ENCODE results near the gene SSBP2.
"Not testable (repeated sequence)": the region's sequence is repeated elsewhere in the genome, so short reads cannot be mapped to it uniquely, and the experiment has no call there.

SSBP2 gene

GRCh38 chr5:81740758-81741157, 10.1 kb downstream of the SSBP2 start:
- DNase-seq (ENCODE audit: low read depth in 3 of 3, low spot score in 1 of 3), result no peak

DNA sequence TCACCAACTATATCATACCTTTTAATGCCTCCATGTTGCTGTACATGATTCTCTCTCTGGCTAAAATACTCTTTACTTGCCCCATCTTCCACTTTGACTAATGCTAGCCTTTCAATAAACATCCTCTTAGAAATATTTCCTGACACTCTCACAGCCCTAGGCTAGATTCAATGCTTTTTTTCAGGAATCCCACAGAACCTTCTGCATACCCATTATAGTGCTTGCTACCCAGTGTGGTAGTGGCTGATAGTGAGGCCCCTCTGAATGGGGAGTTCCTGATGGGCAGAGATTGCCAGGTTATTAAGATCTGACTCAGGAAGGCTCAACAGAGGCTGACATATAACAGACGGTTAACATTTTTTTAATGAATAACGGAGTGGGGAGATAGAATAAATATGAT, 11.6 kb downstream of the SSBP2 start:
- DNase-seq (ENCODE audit: low read depth in 3 of 3, low spot score in 1 of 3), result no peak

DNA sequence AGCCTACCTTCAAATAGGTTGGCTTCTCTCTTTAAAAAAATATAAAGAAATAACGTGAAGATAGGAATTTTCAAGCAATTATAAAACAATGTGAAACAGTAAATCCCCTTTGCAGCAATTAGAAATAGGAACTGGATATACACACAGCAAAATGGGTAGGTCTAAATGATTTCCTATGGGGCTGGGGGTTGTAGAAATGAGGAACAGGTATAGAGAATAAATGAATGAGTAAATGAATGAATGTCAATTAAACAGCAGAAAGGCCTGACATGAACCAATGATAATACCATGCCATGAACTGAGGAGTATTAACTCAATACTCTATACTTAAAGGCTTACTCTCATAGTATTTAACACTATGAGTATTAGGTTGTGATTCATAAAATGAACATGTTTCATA, 21.6 kb downstream of the SSBP2 start:
- no peak for DNase-seq (ENCODE audit: low read depth in 3 of 3, low spot score in 1 of 3)

- no peak for DNase-seq (ENCODE audit: low read depth in 3 of 3, low spot score in 1 of 3)
Observed at GRCh38 chr5:81728301-81728700, 22.6 kb downstream of the SSBP2 start.

- no peak for DNase-seq (ENCODE audit: low read depth in 3 of 3, low spot score in 1 of 3)
Observed at GRCh38 chr5:81726297-81726696, 24.6 kb downstream of the SSBP2 start.

DNA sequence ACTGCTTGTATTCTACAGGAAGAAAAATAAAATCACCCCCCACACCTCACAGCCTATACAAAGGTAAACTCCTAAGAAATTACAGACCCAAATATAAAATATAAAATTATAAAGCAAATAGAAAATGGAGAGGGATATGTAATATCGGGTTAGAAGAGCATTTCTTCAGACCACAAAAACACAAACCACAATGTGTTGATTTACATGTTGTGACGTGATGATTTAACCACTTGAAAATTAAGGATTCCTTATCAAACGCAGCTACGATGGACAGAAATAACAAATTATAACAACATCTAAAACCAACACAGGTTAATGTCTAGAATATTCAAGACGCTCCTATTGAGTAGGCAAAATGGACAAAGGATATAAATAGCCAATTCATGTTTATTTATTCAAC, 26.3 kb downstream of the SSBP2 start:
- no peak for DNase-seq (ENCODE audit: low read depth in 3 of 3, low spot score in 1 of 3)

GRCh38 chr5:81724108-81724507, 26.8 kb downstream of the SSBP2 start:
- DNase-seq (ENCODE audit: low read depth in 3 of 3, low spot score in 1 of 3), result no peak

GRCh38 chr5:81721049-81721448, 29.8 kb downstream of the SSBP2 start:
- DNase-seq (ENCODE audit: low read depth in 3 of 3, low spot score in 1 of 3), result no peak

- no peak for DNase-seq (ENCODE audit: low read depth in 3 of 3, low spot score in 1 of 3)
Observed at GRCh38 chr5:81719743-81720345, 31.1 kb downstream of the SSBP2 start.

DNA sequence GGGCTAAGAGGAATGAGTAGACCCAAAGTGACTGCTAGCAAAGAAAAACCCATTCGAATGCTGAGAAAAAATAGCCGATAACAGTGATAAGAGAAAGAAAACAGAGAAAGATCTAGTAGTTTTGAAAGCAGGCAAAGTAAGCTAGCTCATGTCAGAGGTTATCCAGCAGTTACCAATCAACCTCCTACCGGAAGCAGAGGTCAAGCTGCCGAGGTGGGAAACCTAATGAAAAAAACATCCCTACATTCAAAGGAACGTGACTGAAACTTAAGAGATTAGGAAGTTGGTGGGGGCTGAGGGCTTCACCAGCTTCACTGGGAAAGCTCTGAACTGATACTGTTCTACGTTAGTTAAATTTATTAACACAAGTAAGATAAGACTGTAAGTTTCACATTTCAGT, 32.6 kb downstream of the SSBP2 start:
- DNase-seq (ENCODE audit: low read depth in 3 of 3, low spot score in 1 of 3), result no peak

- DNase-seq (ENCODE audit: low read depth in 3 of 3, low spot score in 1 of 3), result no peak
Observed at GRCh38 chr5:81717860-81718259, 33.0 kb downstream of the SSBP2 start.

GRCh38 chr5:81717226-81717625, 33.7 kb downstream of the SSBP2 start:
- no peak for DNase-seq (ENCODE audit: low read depth in 3 of 3, low spot score in 1 of 3)

GRCh38 chr5:81714076-81714475, 36.8 kb downstream of the SSBP2 start:
- not testable (repeated sequence) for DNase-seq (ENCODE audit: low read depth in 3 of 3, low spot score in 1 of 3)

GRCh38 chr5:81708889-81709288, 42.0 kb downstream of the SSBP2 start:
- no peak for DNase-seq (ENCODE audit: low read depth in 3 of 3, low spot score in 1 of 3)

- no peak for DNase-seq (ENCODE audit: low read depth in 3 of 3, low spot score in 1 of 3)
Observed at GRCh38 chr5:81703840-81704239, 47.1 kb downstream of the SSBP2 start.

- DNase-seq (ENCODE audit: low read depth in 3 of 3, low spot score in 1 of 3), result no peak
Observed at GRCh38 chr5:81700166-81700565, 50.7 kb downstream of the SSBP2 start.

DNA sequence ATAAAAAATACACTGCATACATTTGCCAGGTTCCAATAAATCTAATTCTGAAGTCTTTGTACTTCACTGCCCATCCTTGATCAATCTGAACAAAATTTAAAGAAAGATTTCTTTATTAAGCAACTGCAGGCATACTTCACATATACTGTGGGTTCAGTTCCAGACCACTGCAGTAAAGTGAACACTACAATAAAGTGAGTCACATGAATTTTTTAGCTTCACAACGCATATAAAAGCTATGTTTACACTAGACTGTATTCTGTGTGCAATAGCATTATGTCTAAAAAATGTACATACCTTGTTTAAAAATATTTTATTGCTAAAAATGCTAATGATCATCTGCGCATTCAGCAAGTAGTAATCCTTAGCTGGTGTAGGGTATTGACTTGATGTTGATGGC, 52.1 kb downstream of the SSBP2 start:
- DNase-seq (ENCODE audit: low read depth in 3 of 3, low spot score in 1 of 3), result no peak

DNA sequence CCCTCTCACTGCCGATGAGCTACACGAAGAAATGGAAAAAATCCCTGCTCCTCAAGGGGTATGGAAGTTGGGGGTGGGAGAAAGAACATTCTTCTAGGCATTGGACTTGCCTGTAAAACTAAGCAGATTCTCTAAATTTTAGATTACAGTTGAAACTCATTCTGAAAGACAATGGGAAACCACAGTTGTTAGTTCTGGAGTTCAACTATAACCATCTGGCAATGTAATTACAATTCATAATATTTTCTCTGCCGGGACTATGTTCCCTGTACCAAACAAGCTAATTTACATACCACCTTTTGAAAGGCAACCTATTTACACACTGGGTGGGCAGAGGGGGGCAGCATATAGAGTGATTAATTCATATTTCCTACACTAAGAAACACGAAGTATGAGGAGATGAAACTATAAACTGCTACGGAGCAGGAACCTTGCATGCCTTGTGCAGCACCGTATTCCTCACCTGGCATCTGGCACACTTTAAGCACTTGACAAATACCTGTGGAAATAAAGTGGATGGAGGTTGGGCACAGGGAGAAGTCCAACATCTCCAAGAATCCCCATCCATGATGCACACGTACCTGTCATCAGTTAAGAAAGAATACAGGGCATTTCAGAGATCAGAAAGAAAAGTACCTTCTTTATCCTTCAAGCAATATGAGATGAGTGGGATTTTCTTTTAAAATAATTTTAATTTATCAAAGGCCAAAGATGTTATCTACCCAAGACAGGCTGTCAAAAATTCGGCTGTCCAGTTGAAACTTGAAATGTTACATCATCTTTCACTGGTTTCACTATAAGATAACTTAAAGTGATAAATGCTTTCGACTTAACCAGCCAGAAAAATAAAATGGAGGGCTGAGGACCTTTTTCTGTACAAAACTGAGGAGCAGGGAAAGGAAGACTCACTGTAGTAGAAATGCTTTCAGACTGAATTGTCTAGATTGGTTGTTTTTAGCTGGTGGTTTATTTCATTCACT, 54.2 kb downstream of the SSBP2 start:
- DNase-seq (ENCODE audit: low read depth in 3 of 3, low spot score in 1 of 3), result no peak

DNA sequence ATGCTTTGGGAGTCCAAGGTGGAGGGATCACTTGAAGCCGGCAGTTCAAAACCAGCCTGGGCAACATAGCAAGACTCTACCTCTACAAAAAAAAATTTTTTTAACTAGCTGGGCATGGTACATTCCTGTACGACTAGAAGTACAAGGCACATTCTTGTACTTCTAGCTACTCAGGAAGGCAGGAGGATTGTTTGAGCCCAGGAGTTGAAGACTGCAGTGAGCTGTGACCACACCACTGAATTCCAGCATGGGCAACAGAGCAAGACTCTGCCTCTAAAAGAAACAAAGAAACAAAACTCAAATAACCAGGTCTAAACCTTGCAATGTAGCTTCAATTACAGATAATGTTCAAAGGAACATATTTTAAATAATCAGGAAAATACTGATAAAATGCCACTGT, 56.2 kb downstream of the SSBP2 start:
- DNase-seq (ENCODE audit: low read depth in 3 of 3, low spot score in 1 of 3), result no peak

DNA sequence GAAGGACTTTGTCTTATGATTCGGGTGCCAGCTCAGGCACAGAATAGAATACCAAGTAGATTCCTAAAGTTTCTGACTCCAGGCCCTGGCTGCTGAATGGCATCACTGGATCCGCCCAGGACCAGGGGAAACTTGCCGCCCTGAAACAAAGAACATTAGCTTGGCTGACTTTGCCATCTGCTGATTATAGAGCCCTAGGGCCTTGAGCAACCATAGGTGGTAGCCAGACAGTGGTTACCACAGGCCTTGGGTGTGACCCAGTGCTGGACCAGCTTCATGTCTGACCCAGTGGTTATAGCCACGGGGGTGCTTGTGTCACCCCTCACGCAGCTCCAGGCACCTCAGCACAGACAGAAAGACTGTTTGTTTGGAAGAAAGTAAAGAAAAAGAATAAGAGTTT, 62.7 kb downstream of the SSBP2 start:
- DNase-seq (ENCODE audit: low read depth in 3 of 3, low spot score in 1 of 3), result no peak

DNA sequence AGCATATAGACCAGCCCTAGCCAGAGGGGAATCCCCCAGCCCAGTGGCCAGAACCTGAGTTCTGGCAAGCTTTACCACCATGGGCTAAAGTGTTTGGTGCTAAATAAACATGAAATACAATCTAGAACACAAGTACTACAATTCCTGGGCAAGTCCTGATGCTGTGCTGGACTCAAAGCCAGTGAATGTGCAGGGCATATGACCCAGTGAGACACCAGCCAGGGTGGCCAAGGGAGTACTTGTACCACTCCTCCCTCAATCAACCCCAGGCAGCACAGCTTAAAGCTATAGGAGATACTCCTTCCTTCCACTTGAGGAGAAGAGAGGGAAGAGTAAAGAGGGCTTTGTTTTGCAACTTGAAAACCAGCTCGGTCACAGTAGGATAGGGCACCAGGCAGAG, 63.6 kb downstream of the SSBP2 start:
- no peak for DNase-seq (ENCODE audit: low read depth in 3 of 3, low spot score in 1 of 3)

- DNase-seq (ENCODE audit: low read depth in 3 of 3, low spot score in 1 of 3), result no peak
Observed at GRCh38 chr5:81685471-81685870, 65.4 kb downstream of the SSBP2 start.

DNA sequence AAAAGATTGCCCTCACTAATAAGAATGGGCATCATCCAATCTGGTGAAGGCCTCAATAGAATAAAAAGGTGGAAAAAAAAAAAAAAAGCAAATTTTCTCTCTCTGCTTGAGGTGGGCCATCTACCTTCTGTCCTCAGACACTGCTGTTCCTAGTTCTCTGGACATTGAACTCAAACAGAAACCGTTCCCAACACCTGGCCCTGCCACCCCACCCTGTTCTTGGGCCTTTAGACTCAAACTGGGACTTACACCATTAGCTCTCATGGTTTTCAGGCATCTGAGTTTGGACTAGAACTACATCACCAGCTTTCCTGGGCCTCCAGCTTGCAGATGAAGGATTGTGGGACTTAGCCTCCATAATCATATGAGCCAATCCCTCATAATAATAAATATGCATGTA, 71.0 kb downstream of the SSBP2 start:
- DNase-seq (ENCODE audit: low read depth in 3 of 3, low spot score in 1 of 3), result no peak

All from stimulated activated CD4-positive, alpha-beta T cell treated with anti-CD3 and anti-CD28 coated beads, TNF-alpha, amount 100 ng/mL, for 1 hour (primary cell).